ENCODE data around the gene EPAS1. TPM values are rescaled to one million over a fixed set of nuclear protein-coding genes. Genes with fewer than 3 reads are reported as not detected.

Gene EPAS1
- total and polyA plus RNA-seq, 2 of the 13 experiments (the other 11 are each of a cell fraction or from before 2014, with no cell fraction given): 47.1 to 182 TPM

DNA sequence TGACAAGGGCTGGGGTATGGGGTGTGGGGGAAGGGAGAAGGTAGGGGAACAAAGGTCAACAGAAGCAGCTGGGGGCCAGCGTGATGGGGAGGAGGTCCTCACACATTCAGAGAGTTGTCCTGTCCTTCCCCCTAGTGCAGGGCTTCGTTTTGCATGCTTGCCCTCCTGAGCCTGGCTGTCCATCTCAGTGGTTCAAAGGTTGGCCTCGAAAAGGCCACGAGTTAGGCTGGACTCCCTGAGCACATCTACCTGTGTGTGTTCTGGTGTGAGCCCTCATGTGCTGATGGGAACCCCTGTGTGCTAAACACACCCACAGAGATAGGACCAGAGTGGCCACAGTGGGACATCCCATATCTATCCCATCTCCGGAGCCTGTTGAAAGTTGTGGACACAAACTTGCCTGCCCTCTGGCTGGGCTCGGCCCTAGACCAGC is 51.9 kb downstream of the EPAS1 start (continued):
- TF ChIP-seq, protein P1, sequence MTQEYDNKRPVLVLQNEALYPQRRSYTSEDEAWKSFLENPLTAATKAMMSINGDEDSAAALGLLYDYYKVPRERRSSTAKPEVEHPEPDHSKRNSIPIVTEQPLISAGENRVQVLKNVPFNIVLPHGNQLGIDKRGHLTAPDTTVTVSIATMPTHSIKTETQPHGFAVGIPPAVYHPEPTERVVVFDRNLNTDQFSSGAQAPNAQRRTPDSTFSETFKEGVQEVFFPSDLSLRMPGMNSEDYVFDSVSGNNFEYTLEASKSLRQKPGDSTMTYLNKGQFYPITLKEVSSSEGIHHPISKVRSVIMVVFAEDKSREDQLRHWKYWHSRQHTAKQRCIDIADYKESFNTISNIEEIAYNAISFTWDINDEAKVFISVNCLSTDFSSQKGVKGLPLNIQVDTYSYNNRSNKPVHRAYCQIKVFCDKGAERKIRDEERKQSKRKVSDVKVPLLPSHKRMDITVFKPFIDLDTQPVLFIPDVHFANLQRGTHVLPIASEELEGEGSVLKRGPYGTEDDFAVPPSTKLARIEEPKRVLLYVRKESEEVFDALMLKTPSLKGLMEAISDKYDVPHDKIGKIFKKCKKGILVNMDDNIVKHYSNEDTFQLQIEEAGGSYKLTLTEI (CRISPR knock-in tag; conservative IDR thresholded peaks at IDR 0.05): no peak
- 0 out of 2 replicates have a peak, but pooled peaks have one; percentile 23 for TF ChIP-seq GATAD2A (CRISPR knock-in tag; IDR thresholded peaks at IDR 0.05)
- no peak for TF ChIP-seq ZNF747 (CRISPR knock-in tag; IDR thresholded peaks at IDR 0.05; ENCODE audit: borderline replicate concordance)
- TF ChIP-seq MAZ (IDR thresholded peaks at IDR 0.05; ENCODE audit: borderline replicate concordance, low read depth, low read length): peak; percentile 48; the same call in 1 of the 2 replicates
- peak; percentile 82; the same call in 1 of the 2 replicates for TF ChIP-seq MAZ (CRISPR knock-in tag; IDR thresholded peaks at IDR 0.05; ENCODE audit: low read depth)
- peak; percentile 43; the same call in 1 of the 2 replicates for TF ChIP-seq ZNF788 (CRISPR knock-in tag; IDR thresholded peaks at IDR 0.05; ENCODE audit: borderline replicate concordance)
- TF ChIP-seq ARNT2 (CRISPR knock-in tag; IDR thresholded peaks at IDR 0.05; ENCODE audit: low read depth): peak; percentile 63; the same call in 1 of the 2 replicates
- TF ChIP-seq ZNF292 (CRISPR knock-in tag; IDR thresholded peaks at IDR 0.05; ENCODE audit: borderline replicate concordance, low read depth): peak; percentile 65; the same call in 1 of the 2 replicates
- TF ChIP-seq, protein P2, sequence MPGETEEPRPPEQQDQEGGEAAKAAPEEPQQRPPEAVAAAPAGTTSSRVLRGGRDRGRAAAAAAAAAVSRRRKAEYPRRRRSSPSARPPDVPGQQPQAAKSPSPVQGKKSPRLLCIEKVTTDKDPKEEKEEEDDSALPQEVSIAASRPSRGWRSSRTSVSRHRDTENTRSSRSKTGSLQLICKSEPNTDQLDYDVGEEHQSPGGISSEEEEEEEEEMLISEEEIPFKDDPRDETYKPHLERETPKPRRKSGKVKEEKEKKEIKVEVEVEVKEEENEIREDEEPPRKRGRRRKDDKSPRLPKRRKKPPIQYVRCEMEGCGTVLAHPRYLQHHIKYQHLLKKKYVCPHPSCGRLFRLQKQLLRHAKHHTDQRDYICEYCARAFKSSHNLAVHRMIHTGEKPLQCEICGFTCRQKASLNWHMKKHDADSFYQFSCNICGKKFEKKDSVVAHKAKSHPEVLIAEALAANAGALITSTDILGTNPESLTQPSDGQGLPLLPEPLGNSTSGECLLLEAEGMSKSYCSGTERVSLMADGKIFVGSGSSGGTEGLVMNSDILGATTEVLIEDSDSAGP (CRISPR knock-in tag; IDR thresholded peaks at IDR 0.05; ENCODE audit: borderline replicate concordance): 0 out of 2 replicates have a peak, but pooled peaks have one; percentile 27
- peak; percentile 30; the same call in 1 of the 2 replicates for TF ChIP-seq REPIN1 (CRISPR knock-in tag; IDR thresholded peaks at IDR 0.05; ENCODE audit: borderline replicate concordance, low read depth)
- TF ChIP-seq RFXAP (CRISPR knock-in tag; IDR thresholded peaks at IDR 0.05; ENCODE audit: borderline replicate concordance): no peak; the same call in 1 of the 2 replicates
- TF ChIP-seq ZNF331 (CRISPR knock-in tag; IDR thresholded peaks at IDR 0.05): 0 out of 2 replicates have a peak, but pooled peaks have one; percentile 20
- no peak for TF ChIP-seq ZNF557 (CRISPR knock-in tag; IDR thresholded peaks at IDR 0.05)
- no peak for TF ChIP-seq NFE2 (CRISPR knock-in tag; IDR thresholded peaks at IDR 0.05)
